RKO (cell line): ENCODE results near the gene APOM.

ENCODE experiments used
- DNase-seq: peaks from one replicate; pipeline ENCODE4 v3.0.0-alpha.2; 2016; ENCODE audit warnings: low spot score

The APOM gene

DNA sequence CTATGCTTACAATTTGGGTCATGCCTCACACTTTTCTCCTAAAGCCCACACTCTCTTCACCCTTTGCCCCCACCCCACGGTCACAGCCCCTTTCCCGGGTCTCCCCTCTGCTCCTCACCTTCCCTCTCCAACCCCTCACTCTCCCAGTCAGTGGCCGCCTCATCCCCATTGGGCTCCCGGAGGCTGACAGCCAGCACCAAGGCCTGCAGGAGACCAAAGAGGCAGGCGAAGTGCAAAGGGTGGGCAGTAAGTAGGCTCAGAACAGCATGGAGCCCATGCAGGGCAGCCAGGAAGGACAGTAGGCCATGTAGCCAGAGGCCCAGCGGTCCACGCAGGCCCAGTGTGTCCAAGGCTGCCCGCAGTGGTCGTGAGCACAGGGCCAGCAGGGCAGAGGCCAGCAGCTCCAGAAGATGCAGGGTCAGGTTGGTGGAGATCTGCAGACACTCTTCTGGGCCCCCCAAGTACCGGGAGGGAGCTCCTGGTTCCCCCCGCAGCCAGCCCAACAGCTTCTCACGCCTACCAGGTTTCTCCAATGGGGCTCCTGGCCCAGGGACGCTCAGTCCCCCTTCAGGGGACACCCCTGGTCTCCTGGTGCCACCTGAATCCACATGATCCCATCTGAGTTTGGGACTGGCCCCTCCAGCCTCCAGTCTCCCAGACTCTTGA lies 3.4 kb downstream of the APOM start:
- DNase-seq = no peak

GRCh38 chr6:31659649-31660380 lies 4.1 kb downstream of the APOM start:
- DNase-seq = peak; percentile 83

DNA sequence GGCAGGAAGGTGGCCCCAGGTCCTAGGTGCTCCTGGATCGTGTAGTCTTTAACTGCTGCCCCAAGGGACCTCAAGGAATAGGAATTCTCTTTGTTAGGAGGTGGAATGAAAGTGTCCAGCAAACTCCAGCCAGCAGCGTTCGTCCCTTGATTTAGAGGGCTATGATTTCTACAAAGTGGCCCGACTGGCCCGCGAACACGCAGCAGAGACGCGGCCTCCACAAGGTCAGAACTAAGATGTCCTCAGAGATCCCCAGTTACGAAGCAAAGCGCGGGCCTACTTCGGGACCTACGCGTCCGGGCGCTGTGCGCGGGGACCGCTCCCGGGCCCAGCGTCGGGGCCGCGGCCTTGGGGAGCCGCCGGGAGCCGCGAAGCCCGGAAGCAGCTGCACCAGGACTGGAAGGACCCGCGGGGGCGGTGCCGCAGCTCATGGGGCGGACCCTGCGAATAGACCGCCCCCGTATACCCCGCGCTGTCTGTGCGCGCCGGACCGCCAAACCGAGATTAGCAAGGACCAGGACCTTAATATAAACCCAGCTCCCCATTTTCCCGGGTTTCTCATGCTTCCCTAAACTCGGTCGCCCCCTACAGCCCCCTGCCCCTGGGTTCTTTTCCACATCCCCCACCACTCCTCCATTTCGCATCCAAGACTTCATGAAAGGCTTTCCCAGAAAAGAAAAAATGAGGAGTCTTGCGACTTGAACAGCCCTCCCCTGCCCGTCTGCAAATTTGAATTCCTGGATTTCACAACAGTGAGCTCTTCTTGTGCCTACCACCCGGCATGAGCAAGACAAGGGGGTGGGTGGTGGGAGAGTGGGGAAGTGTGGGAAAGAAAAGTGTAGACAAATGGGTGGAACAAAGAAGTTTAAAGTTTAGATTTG lies 4.9 kb downstream of the APOM start, which contains the start of gene C6orf47:
TSS of gene C6orf47 (minus strand) at position 398 of the 881 bp plus-strand sequence. CDS start 831 bp downstream, outside the sequence.
- DNase-seq = peak; percentile 91

DNA sequence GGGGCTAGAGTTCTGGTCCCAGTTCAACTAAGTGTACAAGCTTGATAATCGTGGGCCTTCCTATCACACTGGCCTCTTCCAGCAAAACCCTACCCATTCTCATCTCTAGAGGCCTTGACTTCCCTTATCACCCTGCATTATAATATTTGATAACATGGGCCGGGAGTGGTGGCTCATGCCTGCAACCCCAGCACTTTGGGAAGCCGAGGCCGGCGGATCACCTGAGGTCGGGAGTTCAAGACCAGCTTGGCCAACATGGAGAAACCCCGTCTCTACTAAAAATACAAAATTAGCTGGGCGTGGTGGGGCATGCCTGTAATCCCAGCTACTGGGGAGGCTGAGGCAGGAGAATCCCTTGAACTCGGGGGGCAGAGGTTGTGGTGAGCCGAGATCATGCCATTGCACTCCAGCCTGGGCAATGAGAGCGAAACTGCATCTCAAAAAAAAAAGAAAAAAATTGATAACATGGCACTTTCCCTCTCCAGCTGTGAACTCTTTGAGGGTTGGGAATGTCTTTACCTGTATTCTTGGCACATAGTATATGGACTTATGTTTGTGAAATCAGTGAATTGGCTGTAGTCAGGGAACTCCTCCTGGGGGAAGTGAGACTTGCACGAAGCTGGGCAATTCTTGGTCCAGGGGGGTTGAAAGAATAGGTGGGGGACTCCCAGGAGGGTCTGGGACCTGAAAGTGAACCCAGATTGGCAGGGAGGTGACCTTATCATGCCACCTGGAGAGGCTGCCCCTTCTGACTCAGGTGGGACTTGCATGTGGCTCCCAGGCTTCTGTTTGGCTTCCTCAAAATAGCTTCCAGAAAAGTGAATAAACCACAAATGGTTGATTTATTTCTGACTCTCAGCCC lies 5.8 kb downstream of the APOM start:
- no peak for DNase-seq

GRCh38 chr6:31662124-31662723 lies 6.5 kb downstream of the APOM start:
- no peak for DNase-seq

DNA sequence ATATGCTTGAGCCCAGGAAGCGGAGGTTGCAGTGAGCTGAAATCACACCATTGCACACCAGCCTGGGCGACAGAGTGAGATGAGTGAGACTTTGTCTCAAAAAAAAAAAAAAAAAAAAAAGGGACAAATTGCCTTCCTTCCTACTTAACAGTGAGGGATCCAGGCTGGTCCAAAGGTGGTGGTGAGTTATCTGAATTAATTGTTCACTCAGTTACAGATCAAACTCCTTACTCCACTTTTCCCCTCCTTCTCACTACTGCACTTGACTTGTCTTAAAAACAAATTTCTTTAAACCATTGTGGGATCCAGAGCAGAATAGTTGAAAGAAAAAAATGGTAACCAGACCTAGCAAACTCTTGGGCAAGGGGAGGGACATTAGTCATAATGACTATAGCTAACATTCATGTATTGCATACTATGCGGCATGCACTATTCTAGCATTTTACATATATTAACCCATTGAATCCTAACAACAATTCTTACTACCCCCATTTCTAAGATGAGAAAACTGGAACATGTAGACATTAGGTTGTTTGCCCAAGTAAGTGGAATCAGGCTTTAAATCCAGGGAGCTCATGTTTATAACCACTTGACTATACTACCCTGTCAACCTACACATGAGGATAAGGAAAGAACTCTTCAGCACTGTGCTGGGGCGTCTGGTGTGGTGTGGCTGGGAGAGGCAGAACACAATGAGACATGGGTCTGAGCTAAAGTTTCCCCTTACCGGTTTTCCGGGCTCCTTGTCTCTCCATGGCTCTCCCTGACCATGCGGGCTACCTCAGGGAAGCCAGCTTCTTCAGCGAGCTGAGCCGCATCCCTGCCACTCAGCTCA lies 7.6 kb downstream of the APOM start:
- DNase-seq = peak; percentile 89

DNA sequence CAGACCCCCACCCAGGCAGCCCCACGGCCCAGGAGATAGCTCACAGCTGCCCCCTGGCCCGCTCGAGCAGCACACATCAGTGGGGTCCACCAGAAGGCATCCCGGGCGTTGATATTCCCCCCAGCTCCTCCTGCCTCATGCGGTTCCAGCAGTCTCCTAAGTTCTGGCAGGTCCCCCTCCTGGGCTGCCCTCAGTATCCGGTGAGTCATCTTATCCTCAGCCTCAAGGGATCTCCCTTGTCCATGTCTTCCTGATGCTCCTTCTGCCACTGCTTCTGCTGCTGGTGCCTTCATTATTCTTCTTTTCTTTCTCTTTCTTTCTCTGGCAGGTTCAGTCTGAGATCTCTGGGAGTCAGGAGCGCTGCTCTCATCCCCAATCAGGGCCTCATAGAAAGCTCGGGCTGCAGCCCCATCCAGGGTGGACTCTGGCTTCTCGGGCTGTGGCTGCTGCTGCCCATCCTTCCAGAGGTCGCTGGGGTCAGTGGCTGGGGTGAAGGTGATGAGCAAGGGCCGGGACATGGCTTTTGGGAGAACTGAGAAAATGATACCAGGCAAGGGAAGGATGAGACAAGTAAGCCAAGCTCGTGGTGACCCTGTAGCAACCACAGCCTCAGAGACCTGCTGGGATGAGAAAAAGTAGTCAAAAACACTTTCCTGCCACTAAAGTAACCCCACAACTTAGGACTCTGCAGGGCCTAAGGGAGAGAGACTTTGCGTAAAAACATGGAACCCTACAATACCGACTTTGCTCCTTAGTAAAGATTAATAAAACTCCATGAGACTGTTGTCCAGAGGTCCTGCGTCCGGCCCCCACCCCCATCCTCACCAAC lies 8.5 kb downstream of the APOM start:
- DNase-seq = peak; percentile 94

DNA sequence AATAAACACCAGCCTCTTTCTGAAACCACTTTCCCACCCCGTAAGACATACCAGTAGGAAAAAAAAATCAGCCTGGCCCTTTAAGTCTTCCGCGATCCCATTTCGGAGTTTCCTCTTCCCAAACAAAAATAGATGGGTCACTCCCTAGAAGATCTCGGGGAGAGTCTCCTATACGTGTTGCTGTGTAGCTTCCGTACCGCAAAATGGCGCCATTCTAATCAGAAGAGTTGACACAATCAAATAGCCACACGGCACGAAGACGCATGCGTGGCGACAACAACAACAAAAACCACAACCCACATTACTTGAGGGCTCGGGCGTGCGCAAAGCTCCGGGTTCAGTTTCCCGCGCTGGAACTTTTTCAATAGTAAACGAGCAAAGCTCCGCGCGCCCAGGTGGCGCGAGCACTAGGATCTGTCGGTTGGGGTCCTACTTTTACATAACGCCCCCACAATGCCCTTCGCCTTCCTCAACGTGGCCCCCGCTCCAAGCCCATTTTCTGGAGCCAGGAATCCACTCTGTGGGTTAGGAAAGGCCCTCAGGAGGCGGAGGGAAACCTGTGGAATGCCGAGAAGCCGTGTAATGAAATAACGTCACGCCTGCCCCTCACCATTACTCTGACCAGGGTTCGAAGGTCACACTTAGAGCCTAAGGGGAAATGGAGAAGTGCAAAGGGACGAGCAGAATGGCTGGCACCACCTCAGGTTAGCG lies 9.3 kb downstream of the APOM start, which contains the start of gene GPANK1:
TSS of gene GPANK1 (minus strand) at position 208 of the 711 bp plus-strand sequence. CDS start 519 bp downstream, outside the sequence.
- peak; percentile 98 for DNase-seq

GRCh38 chr6:31665501-31666336 lies 10.0 kb downstream of the APOM start, which contains the start of gene CSNK2B:
Gene CSNK2B (plus strand): TSS chr6:31666080. CDS start chr6:31666832, 752 bp downstream.
- DNase-seq = peak; percentile 97

DNA sequence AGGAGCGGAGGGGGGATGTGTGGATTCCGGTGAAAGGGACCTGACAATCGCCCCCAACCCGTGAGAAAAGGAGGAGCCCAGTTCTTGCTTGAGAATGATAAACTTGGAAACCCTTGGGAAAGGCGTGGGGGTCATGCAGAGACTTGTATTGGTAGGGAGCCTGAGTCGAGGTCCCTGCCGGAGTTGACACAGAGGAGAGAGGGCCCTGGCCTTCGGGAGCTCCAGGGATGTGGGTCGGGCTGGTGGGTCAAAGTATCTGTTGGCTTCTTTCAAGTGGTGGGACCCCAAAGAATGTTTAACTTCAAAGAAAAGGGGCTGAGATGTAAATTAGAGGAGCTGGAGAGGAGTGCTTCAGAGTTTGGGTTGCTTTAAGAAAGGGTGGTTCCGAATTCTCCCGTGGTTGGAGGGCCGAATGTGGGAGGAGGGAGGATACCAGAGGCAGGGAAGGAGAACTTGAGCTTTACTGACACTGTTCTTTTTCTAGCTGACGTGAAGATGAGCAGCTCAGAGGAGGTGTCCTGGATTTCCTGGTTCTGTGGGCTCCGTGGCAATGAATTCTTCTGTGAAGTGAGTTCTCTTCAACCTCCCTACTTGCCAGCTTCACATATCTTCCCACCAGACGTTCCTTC lies 10.8 kb downstream of the APOM start:
- DNase-seq = peak; percentile 33

GRCh38 chr6:31669676-31670075 lies 14.0 kb downstream of the APOM start, which contains the start of gene LY6G5B:
Gene LY6G5B (plus strand): TSS chr6:31669976. CDS start chr6:31670951, 975 bp downstream.
- no peak for DNase-seq

DNA sequence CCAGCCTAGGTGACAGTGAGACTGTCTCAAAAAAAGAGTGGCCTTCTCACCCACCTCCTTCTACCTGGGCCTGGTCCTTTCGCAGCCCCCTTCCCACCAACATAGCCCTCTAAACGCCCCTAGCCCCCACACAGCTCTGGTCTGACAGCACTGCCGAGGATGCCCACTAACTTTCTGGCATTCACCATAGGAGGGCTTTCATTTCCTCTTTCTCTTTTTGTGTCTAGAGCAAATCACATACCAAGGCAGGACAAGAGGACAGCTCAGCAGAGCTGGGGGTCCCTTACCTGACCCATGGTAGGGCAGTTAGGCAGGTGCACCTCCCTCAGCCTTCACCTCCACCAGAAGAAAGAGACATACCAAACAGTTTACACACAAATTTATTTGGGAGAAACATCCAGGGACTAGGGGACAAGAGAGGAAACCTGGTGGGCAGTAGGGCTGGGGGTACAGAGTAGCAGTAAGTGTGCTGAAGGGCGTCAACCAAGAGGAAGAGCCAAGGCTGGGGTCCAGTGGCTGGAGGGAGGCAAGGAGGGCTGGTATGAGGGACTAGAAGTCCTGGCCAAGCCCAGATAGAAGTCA lies 20.7 kb downstream of the APOM start:
- no peak for DNase-seq

DNA sequence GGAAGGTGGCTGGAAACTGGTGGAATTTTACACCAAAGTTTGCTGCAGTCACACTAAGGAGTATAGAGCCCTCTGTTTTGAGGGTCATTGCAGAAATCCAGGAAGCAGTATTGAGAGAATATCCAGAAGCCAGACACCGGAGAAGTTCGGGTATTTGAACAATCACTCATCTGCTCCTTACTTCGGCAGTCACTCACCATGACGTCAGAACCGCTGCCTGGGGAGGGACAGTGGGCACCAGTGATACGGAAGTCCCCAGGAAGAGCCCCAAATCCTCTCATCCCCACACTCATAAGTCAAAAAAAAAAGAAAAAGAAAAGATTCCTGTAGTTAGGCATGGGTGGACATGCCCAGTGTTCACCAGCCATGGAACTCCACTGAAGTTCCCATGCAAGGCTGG lies 21.2 kb downstream of the APOM start:
- DNase-seq = no peak

DNA sequence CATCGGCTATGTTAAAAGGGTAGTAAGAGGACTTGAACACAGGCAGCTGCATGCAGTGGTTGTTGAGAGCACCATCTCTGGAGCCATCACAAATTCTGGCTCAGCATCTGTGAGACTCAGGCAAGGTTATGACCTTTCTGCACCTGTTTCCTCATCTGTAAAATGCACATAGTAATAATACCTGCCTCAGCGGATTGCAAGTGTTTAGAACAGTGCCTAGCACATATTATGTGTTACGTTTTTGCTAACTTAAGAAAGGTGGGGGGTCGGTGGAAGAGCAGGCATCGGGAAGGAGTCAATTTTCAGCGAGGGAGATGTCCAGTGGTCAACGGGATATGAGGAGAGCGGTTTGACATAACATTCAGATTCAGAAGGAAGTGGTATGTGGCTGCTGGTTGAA lies 22.3 kb downstream of the APOM start:
- no peak for DNase-seq

DNA sequence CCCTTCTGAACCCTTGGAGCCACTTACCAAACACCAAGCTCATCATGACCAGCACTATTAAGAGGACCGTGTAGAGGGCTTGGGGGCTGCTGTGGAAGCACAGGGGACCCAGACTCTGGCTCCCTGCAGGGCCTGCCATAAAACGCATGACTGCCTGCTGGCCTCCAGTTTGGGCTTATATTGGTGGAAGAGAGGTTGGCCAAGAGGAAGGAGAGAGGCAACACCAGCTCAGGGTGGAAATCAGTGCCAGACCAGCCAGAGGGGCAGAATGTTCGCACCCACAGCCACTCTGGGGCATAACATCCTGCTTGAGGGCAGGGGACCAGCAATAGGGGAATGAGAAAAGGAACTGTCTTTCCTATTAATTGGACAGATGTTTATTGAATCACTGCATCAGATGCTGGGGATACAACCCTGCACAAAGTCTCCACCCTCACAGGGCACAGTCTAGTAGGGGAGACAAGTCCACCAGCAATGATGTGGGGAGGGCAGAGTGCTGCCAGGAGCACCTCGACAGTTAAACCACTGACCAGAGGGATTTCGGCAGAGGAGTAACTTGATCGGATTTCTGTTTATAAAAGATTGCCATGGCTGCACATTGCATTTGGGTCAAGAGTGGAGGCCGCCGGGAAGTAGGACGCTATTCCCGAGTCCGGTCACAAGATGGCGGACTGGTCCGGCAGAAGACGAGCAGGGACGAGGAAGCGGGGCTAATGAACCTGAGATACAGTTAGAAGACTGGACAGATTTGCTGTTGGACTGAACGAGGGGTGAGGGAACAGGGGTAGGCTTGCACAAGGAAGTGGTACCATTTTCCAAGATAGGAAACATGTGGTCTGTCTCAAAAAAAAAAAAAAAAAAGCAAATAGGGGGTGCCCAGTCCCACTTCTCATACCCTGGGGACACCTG lies 24.8 kb downstream of the APOM start, which contains the start of gene LY6G5C:
TSS of gene LY6G5C (minus strand) at position 842 of the 909 bp plus-strand sequence. CDS start at position 148, 694 bp downstream.
- DNase-seq = peak; percentile 94
